Astrocyte (in vitro differentiated cells and primary cell): Measurements from ENCODE around the gene PNPT1. TPM values are rescaled to one million over a fixed set of nuclear protein-coding genes. Genes with fewer than 3 reads are reported as not detected.

Experiments used
- DNase-seq: peaks from one replicate; pipeline ENCODE4 v3.0.0-alpha.2; 2010; ENCODE audit warnings: low read depth
- FAIRE-seq: peaks from 2 replicates; lab custom pipeline; 2011; peaks lifted over from hg19 to GRCh38; lab: Jason Lieb, UNC
- H2AFZ ChIP-seq: 2 replicates; pipeline ENCODE4 v1.6.0; 2012; ENCODE audit warnings: low read depth, low read length, inconsistent platforms
- H3K27ac ChIP-seq: 2 replicates; pipeline ENCODE4 v1.5.1; 2011; ENCODE audit warnings: low read depth, low read length, inconsistent platforms
- H3K27me3 ChIP-seq: 2 replicates; pipeline ENCODE4 v1.6.0; 2011; ENCODE audit warnings: low read length, inconsistent platforms; ENCODE audit not compliant: insufficient read depth
- H3K36me3 ChIP-seq: 2 replicates; pipeline ENCODE4 v1.5.1; 2011; ENCODE audit warnings: low read length, inconsistent platforms; ENCODE audit not compliant: insufficient read depth
- H3K4me1 ChIP-seq: 2 replicates; pipeline ENCODE4 v1.5.1; 2011; ENCODE audit warnings: low read length, inconsistent platforms; ENCODE audit not compliant: insufficient read depth
- H3K4me2 ChIP-seq: 2 replicates; pipeline ENCODE4 v1.6.0; 2012; ENCODE audit warnings: low read length, inconsistent platforms
- H3K4me3 ChIP-seq: 2 replicates; pipeline ENCODE4 v1.5.1; 2011; ENCODE audit warnings: low read depth, mild to moderate bottlenecking, low read length, inconsistent platforms; ENCODE audit not compliant: insufficient read depth
- H3K79me2 ChIP-seq: 2 replicates; pipeline ENCODE4 v1.6.0; 2012; ENCODE audit warnings: mild to moderate bottlenecking, low read length, inconsistent platforms; ENCODE audit not compliant: insufficient read depth
- H3K9ac ChIP-seq: 2 replicates; pipeline ENCODE4 v1.6.0; 2012; ENCODE audit warnings: mild to moderate bottlenecking, low read length, inconsistent platforms
- H3K9me3 ChIP-seq: 2 replicates; pipeline ENCODE4 v1.5.1; 2012; ENCODE audit warnings: low read depth, mild to moderate bottlenecking, low read length, inconsistent platforms; ENCODE audit not compliant: insufficient read depth
- H4K20me1 ChIP-seq: 2 replicates; pipeline ENCODE4 v1.6.0; 2012; ENCODE audit warnings: low read length, inconsistent platforms; ENCODE audit not compliant: insufficient read depth
- H3K27ac Mint-ChIP-seq: one replicate; pipeline ENCODE4 v1.8.0; 2021; ENCODE audit warnings: mild to moderate bottlenecking, mixed read lengths; ENCODE audit not compliant: unreplicated experiment
- H3K27me3 Mint-ChIP-seq: one replicate; pipeline ENCODE4 v1.8.0; 2021; ENCODE audit warnings: low read depth, mixed read lengths; ENCODE audit not compliant: unreplicated experiment
- H3K36me3 Mint-ChIP-seq: one replicate; pipeline ENCODE4 v1.8.0; 2021; ENCODE audit warnings: low read depth, mixed read lengths; ENCODE audit not compliant: unreplicated experiment
- H3K4me1 Mint-ChIP-seq: one replicate; pipeline ENCODE4 v1.8.0; 2021; ENCODE audit warnings: low read depth, mixed read lengths; ENCODE audit not compliant: unreplicated experiment
- H3K4me3 Mint-ChIP-seq: one replicate; pipeline ENCODE4 v1.8.0; 2021; ENCODE audit warnings: mild to moderate bottlenecking, moderate library complexity, mixed read lengths; ENCODE audit not compliant: unreplicated experiment
- H3K9me3 Mint-ChIP-seq: one replicate; pipeline ENCODE4 v1.8.0; 2021; ENCODE audit warnings: mild to moderate bottlenecking, mixed read lengths; ENCODE audit not compliant: unreplicated experiment
- CTCF ChIP-seq: IDR thresholded peaks from 2 replicates; pipeline ENCODE4 v1.5.1; 2011; ENCODE audit warnings: low read depth, mild to moderate bottlenecking, inconsistent platforms, low read length, moderate library complexity; ENCODE audit not compliant: insufficient read depth
- EZH2 ChIP-seq: IDR thresholded peaks from 2 replicates; pipeline ENCODE4 v1.6.1; 2012; ENCODE audit warnings: mild to moderate bottlenecking, low read length, inconsistent platforms; ENCODE audit not compliant: insufficient read depth
- total RNA-seq: library from RNA; stranded (reverse); gene quantifications from 2 replicates; pipeline ENCODE4 v1.2.1, GENCODE V29; 2021

Gene PNPT1
- total RNA-seq, 1 donor from 2014 or later = 45.7 TPM

GRCh38 chr2:55672630-55673029 lies 21.0 kb downstream of the PNPT1 start:
- no peaks in the 10 kb centered on the region for H3K4me1 Mint-ChIP-seq
- no peaks in the 10 kb centered on the region for H3K27me3 Mint-ChIP-seq
- no peak for DNase-seq
- Histone ChIP-seq H3K4me2 (no peak overlapping the region), H3K27ac (no peak overlapping the region), H3K79me2 (no peaks in the 10 kb centered on the region), H4K20me1 (no peaks in the 10 kb centered on the region), H3K9ac (no peak overlapping the region), H3K4me1 (no peaks in the 10 kb centered on the region), H3K9me3 (no peaks in the 10 kb centered on the region), H3K27me3 (no peaks in the 10 kb centered on the region), H3K36me3 (peaks cover 25% of the 10 kb centered on the region), H3K4me3 (no peak overlapping the region), H2AFZ (no peak overlapping the region)
- H3K36me3 Mint-ChIP-seq = peaks cover 3% of the 10 kb centered on the region
- no peak overlapping the region for H3K27ac Mint-ChIP-seq
- no peak overlapping the region for H3K4me3 Mint-ChIP-seq
- TF ChIP-seq CTCF (no peak), EZH2 (no peak)
- H3K9me3 Mint-ChIP-seq = no peaks in the 10 kb centered on the region
- no peak for FAIRE-seq

GRCh38 chr2:55668956-55669355 lies 24.7 kb downstream of the PNPT1 start:
- DNase-seq = no peak
- Histone ChIP-seq H3K36me3 (peaks cover 31% of the 10 kb centered on the region), H3K4me1 (no peaks in the 10 kb centered on the region), H3K27me3 (no peaks in the 10 kb centered on the region), H2AFZ (no peak overlapping the region), H3K27ac (no peak overlapping the region), H3K4me3 (no peak overlapping the region), H4K20me1 (no peaks in the 10 kb centered on the region), H3K4me2 (no peak overlapping the region), H3K9ac (no peak overlapping the region), H3K79me2 (no peaks in the 10 kb centered on the region), H3K9me3 (no peaks in the 10 kb centered on the region)
- H3K4me3 Mint-ChIP-seq = no peak overlapping the region
- no peak overlapping the region for H3K27ac Mint-ChIP-seq
- no peak for FAIRE-seq
- H3K4me1 Mint-ChIP-seq = no peaks in the 10 kb centered on the region
- peaks cover 8% of the 10 kb centered on the region for H3K36me3 Mint-ChIP-seq
- H3K27me3 Mint-ChIP-seq = no peaks in the 10 kb centered on the region
- TF ChIP-seq EZH2 (no peak), CTCF (no peak)
- no peaks in the 10 kb centered on the region for H3K9me3 Mint-ChIP-seq

- H4K20me1 ChIP-seq = no peaks in the 10 kb centered on the region
- FAIRE-seq = no peak
- no peak overlapping the region for H3K27ac ChIP-seq
- H3K9ac ChIP-seq = no peak overlapping the region
- no peaks in the 10 kb centered on the region for H3K79me2 ChIP-seq
- H3K27me3 ChIP-seq = no peaks in the 10 kb centered on the region
- no peaks in the 10 kb centered on the region for H3K9me3 Mint-ChIP-seq
- no peak overlapping the region for H3K4me3 ChIP-seq
- H2AFZ ChIP-seq = no peak overlapping the region
- H3K36me3 Mint-ChIP-seq = peaks cover 18% of the 10 kb centered on the region
- peaks cover 8% of the 10 kb centered on the region for H3K36me3 ChIP-seq
- H3K4me3 Mint-ChIP-seq = no peak overlapping the region
- no peaks in the 10 kb centered on the region for H3K9me3 ChIP-seq
- H3K27me3 Mint-ChIP-seq = no peaks in the 10 kb centered on the region
- H3K4me1 ChIP-seq = no peaks in the 10 kb centered on the region
- DNase-seq = no peak
- TF ChIP-seq CTCF (no peak), EZH2 (no peak)
- H3K27ac Mint-ChIP-seq = no peak overlapping the region
- H3K4me1 Mint-ChIP-seq = no peaks in the 10 kb centered on the region
- no peak overlapping the region for H3K4me2 ChIP-seq
Observed at GRCh38 chr2:55653255-55653654, 40.4 kb downstream of the PNPT1 start.
